SU-DHL-6 (cell line): ENCODE results near the gene CFAP69.

Experiments used
- EZH2phosphoT487 ChIP-seq: fragments of 200-600 bp; sonication (generic), shearing (Covaris generic); conservative IDR thresholded peaks from 2 replicates; pipeline ENCODE4 v1.6.1; 2018; ENCODE audit warnings: mild to moderate bottlenecking, antibody characterized with exemption, low read length, moderate library complexity, mixed read lengths
- TF ChIP-seq, protein P1 (sequence below): fragments of 200-600 bp; sonication (generic); IDR thresholded peaks from one replicate; pipeline ENCODE4 v1.5.1; 2017; ENCODE audit warnings: antibody characterized with exemption, mild to moderate bottlenecking, low read length, moderate library complexity; ENCODE audit not compliant: insufficient read depth, poor library complexity, severe bottlenecking

- TF ChIP-seq, protein P1, sequence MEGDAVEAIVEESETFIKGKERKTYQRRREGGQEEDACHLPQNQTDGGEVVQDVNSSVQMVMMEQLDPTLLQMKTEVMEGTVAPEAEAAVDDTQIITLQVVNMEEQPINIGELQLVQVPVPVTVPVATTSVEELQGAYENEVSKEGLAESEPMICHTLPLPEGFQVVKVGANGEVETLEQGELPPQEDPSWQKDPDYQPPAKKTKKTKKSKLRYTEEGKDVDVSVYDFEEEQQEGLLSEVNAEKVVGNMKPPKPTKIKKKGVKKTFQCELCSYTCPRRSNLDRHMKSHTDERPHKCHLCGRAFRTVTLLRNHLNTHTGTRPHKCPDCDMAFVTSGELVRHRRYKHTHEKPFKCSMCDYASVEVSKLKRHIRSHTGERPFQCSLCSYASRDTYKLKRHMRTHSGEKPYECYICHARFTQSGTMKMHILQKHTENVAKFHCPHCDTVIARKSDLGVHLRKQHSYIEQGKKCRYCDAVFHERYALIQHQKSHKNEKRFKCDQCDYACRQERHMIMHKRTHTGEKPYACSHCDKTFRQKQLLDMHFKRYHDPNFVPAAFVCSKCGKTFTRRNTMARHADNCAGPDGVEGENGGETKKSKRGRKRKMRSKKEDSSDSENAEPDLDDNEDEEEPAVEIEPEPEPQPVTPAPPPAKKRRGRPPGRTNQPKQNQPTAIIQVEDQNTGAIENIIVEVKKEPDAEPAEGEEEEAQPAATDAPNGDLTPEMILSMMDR = no peak
- no peak for TF ChIP-seq EZH2phosphoT487
Measured at GRCh38 chr7:90210981-90211380, 34.0 kb upstream of the CFAP69 start.
